Mesendoderm (in vitro differentiated cells): ENCODE measurements around the gene PUSL1.
A peak's percentile ranks its signal among the peaks of the same experiment; 100 is the strongest.
"Not testable (repeated sequence)": the region's sequence is repeated elsewhere in the genome, so short reads cannot be mapped to it uniquely, and the experiment has no call there.

Source experiments
- DNase-seq: peaks from one replicate; pipeline ENCODE4 v3.0.0; 2013
- H2AK5ac ChIP-seq: 2 replicates; pipeline ENCODE4 v1.6.1; 2013; ENCODE audit warnings: low read length, inconsistent platforms
- H2BK120ac ChIP-seq: 2 replicates; pipeline ENCODE4 v1.6.1; 2013; ENCODE audit warnings: low read depth, mild to moderate bottlenecking, low read length, moderate library complexity, mixed read lengths
- H2BK15ac ChIP-seq: replicated peaks from 2 replicates; pipeline ENCODE4 v1.6.1; 2013; ENCODE audit warnings: low read depth, mild to moderate bottlenecking, moderate library complexity
- H2BK5ac ChIP-seq: 2 replicates; pipeline ENCODE4 v1.6.1; 2013; ENCODE audit warnings: low read length, inconsistent platforms
- H3K18ac ChIP-seq: 2 replicates; pipeline ENCODE4 v1.6.1; 2013; ENCODE audit warnings: mild to moderate bottlenecking, low read length, mixed read lengths
- H3K23ac ChIP-seq: one replicate; pipeline ENCODE4 v1.6.1; 2013; ENCODE audit warnings: low read length
- H3K27ac ChIP-seq: 2 replicates; pipeline ENCODE4 v1.5.1; 2013; ENCODE audit warnings: low read depth, mild to moderate bottlenecking, inconsistent platforms, low read length, moderate library complexity
- H3K27me3 ChIP-seq: 2 replicates; pipeline ENCODE4 v1.6.1; 2013; ENCODE audit warnings: low read length, control low read depth, mild to moderate bottlenecking, inconsistent platforms; ENCODE audit not compliant: insufficient read depth, poor library complexity
- H3K36me3 ChIP-seq: 2 replicates; pipeline ENCODE4 v1.6.1; 2013; ENCODE audit warnings: low read length, inconsistent platforms; ENCODE audit not compliant: control insufficient read depth, insufficient read depth
- H3K4ac ChIP-seq: one replicate; pipeline ENCODE4 v1.6.1; 2013; ENCODE audit warnings: low read depth, mild to moderate bottlenecking, low read length, moderate library complexity
- H3K4me1 ChIP-seq: 2 replicates; pipeline ENCODE4 v1.6.1; 2013; ENCODE audit warnings: low read depth, low read length, inconsistent platforms; ENCODE audit not compliant: control insufficient read depth
- H3K4me2 ChIP-seq: 2 replicates; pipeline ENCODE4 v1.6.1; 2013; ENCODE audit warnings: low read length
- H3K4me3 ChIP-seq: 2 replicates; pipeline ENCODE4 v1.5.1; 2013; ENCODE audit warnings: mild to moderate bottlenecking, low read length
- H3K56ac ChIP-seq: one replicate; pipeline ENCODE4 v1.6.1; 2013; ENCODE audit warnings: low read length
- H3K79me1 ChIP-seq: 2 replicates; pipeline ENCODE4 v1.6.1; 2013; ENCODE audit warnings: low read length, inconsistent platforms
- H3K79me2 ChIP-seq: 2 replicates; pipeline ENCODE4 v1.6.1; 2013; ENCODE audit warnings: mild to moderate bottlenecking, low read length; ENCODE audit not compliant: control insufficient read depth, insufficient read depth
- H3K9ac ChIP-seq: 2 replicates; pipeline ENCODE4 v1.6.1; 2013; ENCODE audit warnings: low read length, inconsistent platforms
- H4K5ac ChIP-seq: one replicate; pipeline ENCODE4 v1.6.1; 2013; ENCODE audit warnings: low read length
- H4K8ac ChIP-seq: one replicate; pipeline ENCODE4 v1.6.1; 2013; ENCODE audit warnings: low read depth, mild to moderate bottlenecking, control low read depth, low read length, moderate library complexity
- WGBS: extraction: QIAGEN DNeasy Blood & Tissue Kit; methylation state at CpG from one replicate; pipeline ENCODE4 v1.1.7; 2013; ENCODE audit warnings: low lambda C conversion rate, missing lambda C conversion rate; ENCODE audit not compliant: insufficient coverage; ENCODE audit errors: extremely low coverage; 5-methylcytosine and 5-hydroxymethylcytosine counted together

PUSL1 gene

DNA sequence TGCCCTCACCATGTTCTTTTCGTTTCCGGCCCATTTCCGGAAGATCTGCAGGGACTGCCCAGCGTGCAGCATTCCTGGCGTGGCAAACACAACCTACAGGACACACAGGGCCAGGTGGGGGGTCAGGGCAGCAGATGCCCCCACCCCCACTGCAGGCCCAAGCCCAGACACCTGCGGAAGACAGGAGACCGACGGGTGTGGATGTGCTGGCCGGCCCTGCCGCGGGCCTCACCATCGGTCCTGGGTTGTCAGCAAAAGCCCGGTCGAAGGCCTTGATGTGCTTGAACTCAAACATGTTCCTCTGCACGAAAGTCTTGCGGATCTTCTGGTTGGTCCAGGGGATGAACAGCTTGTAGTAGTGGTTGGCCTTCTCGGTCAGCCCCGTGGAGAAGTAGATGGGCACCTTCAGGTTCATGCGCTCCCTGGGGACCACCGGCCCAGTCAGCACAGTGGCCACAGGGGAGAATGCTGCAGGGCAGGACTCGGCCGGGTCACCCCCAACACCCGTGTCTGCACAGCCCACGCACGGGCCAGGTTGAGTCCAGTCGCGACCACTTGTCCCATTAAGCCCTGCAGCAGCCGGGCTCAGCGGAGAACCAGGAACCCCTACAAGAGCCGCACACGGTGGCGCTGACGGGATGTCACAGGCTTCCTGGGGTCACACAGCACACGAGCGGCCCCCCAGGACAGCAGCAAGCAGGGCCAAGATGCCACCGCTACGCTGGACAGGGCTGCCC, 5.3 kb downstream of the PUSL1 start:
- Histone ChIP-seq H3K23ac (no peak overlapping the region), H2AK5ac (no peak overlapping the region), H3K36me3 (peaks cover 19% of the 10 kb centered on the region), H3K9ac (no peak overlapping the region), H3K4me2 (no peak overlapping the region), H3K56ac (no peak overlapping the region), H3K79me1 (peaks cover 7% of the 10 kb centered on the region), H2BK5ac (no peak overlapping the region), H3K18ac (no peak overlapping the region), H3K4me3 (no peak overlapping the region), H3K4me1 (peaks cover 2% of the 10 kb centered on the region), H2BK120ac (no peak overlapping the region), H3K79me2 (no peaks in the 10 kb centered on the region), H3K4ac (no peak overlapping the region), H4K5ac (no peak overlapping the region), H3K27ac (no peak overlapping the region), H2BK15ac (no peak overlapping the region), H4K8ac (no peak overlapping the region), H3K27me3 (no peaks in the 10 kb centered on the region)
- WGBS, result no CpG with 5 or more reads among the region's 37 CpGs
- no peak for DNase-seq

GRCh38 chr1:1314237-1314586, 5.8 kb downstream of the PUSL1 start:
- no peak overlapping the region for H3K4me2 ChIP-seq
- no peak overlapping the region for H2BK15ac ChIP-seq
- no peak overlapping the region for H4K5ac ChIP-seq
- no peak overlapping the region for H2BK5ac ChIP-seq
- no peak overlapping the region for H2AK5ac ChIP-seq
- H3K36me3 ChIP-seq, result peaks cover 19% of the 10 kb centered on the region
- no peak overlapping the region for H3K27ac ChIP-seq
- no CpG with 5 or more reads among the region's 15 CpGs for WGBS
- no peak overlapping the region for H4K8ac ChIP-seq
- no peak overlapping the region for H3K4ac ChIP-seq
- H3K79me1 ChIP-seq, result peaks cover 8% of the 10 kb centered on the region
- H3K9ac ChIP-seq, result no peak overlapping the region
- H3K56ac ChIP-seq, result no peak overlapping the region
- no peak overlapping the region for H3K4me3 ChIP-seq
- H2BK120ac ChIP-seq, result no peak overlapping the region
- no peak overlapping the region for H3K18ac ChIP-seq
- DNase-seq, result no peak
- H3K79me2 ChIP-seq, result peaks cover 1% of the 10 kb centered on the region
- no peak overlapping the region for H3K23ac ChIP-seq
- peaks cover 2% of the 10 kb centered on the region for H3K4me1 ChIP-seq
- H3K27me3 ChIP-seq, result no peaks in the 10 kb centered on the region

- H3K4me3 ChIP-seq, result no peak overlapping the region
- WGBS, result no CpG with 5 or more reads among the region's 23 CpGs
- H2AK5ac ChIP-seq, result no peak overlapping the region
- peak overlapping the region; percentile 55 for H2BK5ac ChIP-seq
- peaks cover 10% of the 10 kb centered on the region for H3K79me1 ChIP-seq
- no peak overlapping the region for H2BK15ac ChIP-seq
- H4K8ac ChIP-seq, result no peak overlapping the region
- H3K36me3 ChIP-seq, result peaks cover 19% of the 10 kb centered on the region
- H3K79me2 ChIP-seq, result peaks cover 4% of the 10 kb centered on the region
- H3K23ac ChIP-seq, result no peak overlapping the region
- H3K4ac ChIP-seq, result peak overlapping the region; percentile 49
- no peaks in the 10 kb centered on the region for H3K27me3 ChIP-seq
- no peak overlapping the region for H2BK120ac ChIP-seq
- peaks cover 2% of the 10 kb centered on the region for H3K4me1 ChIP-seq
- H4K5ac ChIP-seq, result no peak overlapping the region
- H3K4me2 ChIP-seq, result no peak overlapping the region
- peak overlapping the region; percentile 83 for H3K56ac ChIP-seq
- H3K18ac ChIP-seq, result no peak overlapping the region
- no peak overlapping the region for H3K27ac ChIP-seq
- no peak for DNase-seq
- peak overlapping the region; percentile 58 for H3K9ac ChIP-seq
Observed at GRCh38 chr1:1314678-1315335, 6.4 kb downstream of the PUSL1 start.

GRCh38 chr1:1315435-1315954, 7.1 kb downstream of the PUSL1 start:
- Histone ChIP-seq H4K8ac (no peak overlapping the region), H3K79me2 (peaks cover 7% of the 10 kb centered on the region), H4K5ac (no peak overlapping the region), H3K4me3 (no peak overlapping the region), H2BK5ac (peak overlapping the region; percentile 55), H3K27me3 (no peaks in the 10 kb centered on the region), H3K27ac (peak overlapping the region; percentile 16), H3K4me2 (no peak overlapping the region), H2BK120ac (no peak overlapping the region), H3K4me1 (peaks cover 2% of the 10 kb centered on the region), H2AK5ac (peak overlapping the region; percentile 58), H3K9ac (peak overlapping the region; percentile 58), H3K23ac (no peak overlapping the region), H3K56ac (peak overlapping the region; percentile 83), H3K4ac (peak overlapping the region; percentile 49), H2BK15ac (no peak overlapping the region), H3K36me3 (peaks cover 17% of the 10 kb centered on the region), H3K79me1 (peaks cover 10% of the 10 kb centered on the region), H3K18ac (no peak overlapping the region)
- WGBS, result no CpG with 5 or more reads among the region's 26 CpGs
- peak; percentile 87 for DNase-seq

- H3K4ac ChIP-seq, H3K27ac ChIP-seq, H3K9ac ChIP-seq, H2AK5ac ChIP-seq, H2BK120ac ChIP-seq, H4K8ac ChIP-seq, H2BK5ac ChIP-seq, H3K18ac ChIP-seq, H3K23ac ChIP-seq, H2BK15ac ChIP-seq, H3K4me1 ChIP-seq, H3K27me3 ChIP-seq, H3K4me3 ChIP-seq, H3K4me2 ChIP-seq, DNase-seq, H4K5ac ChIP-seq, H3K56ac ChIP-seq: not testable (repeated sequence)
- no CpG with 5 or more reads among the region's 8 CpGs for WGBS
- Histone ChIP-seq H3K79me1 (peaks cover 13% of the 10 kb centered on the region), H3K79me2 (peaks cover 13% of the 10 kb centered on the region), H3K36me3 (peaks cover 17% of the 10 kb centered on the region)
Observed at GRCh38 chr1:1316199-1316598, 7.8 kb downstream of the PUSL1 start.
